SU-DHL-6 (cell line): Measurements from ENCODE around the gene GABRA4.

Experiments
- EZH2phosphoT487 ChIP-seq: fragments of 200-600 bp; sonication (generic), shearing (Covaris generic); conservative IDR thresholded peaks from 2 replicates; pipeline ENCODE4 v1.6.1; 2018; ENCODE audit warnings: mild to moderate bottlenecking, antibody characterized with exemption, low read length, moderate library complexity, mixed read lengths
- TF ChIP-seq, protein P1 (sequence below): fragments of 200-600 bp; sonication (generic); IDR thresholded peaks from one replicate; pipeline ENCODE4 v1.5.1; 2017; ENCODE audit warnings: antibody characterized with exemption, mild to moderate bottlenecking, low read length, moderate library complexity; ENCODE audit not compliant: insufficient read depth, poor library complexity, severe bottlenecking

DNA sequence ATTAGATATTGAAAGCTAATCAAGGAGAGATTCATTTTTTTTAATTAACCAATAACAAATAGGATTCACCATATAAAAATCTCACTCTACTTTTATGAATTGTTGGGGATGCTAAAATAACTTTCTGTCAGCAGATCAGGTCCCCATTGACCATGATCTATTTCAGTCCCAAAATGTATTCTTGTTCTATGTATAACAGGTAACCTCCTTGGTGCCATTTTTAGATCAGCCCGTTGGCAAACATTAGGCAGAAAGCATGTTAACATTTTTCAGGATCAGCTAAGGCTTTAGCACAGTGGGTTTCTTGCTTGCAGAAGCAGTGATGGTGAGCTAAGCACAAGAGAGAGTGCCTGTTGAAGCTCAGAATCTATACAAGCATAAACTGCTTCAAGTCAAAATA, 43.6 kb downstream of the GABRA4 start:
- TF ChIP-seq, protein P1, sequence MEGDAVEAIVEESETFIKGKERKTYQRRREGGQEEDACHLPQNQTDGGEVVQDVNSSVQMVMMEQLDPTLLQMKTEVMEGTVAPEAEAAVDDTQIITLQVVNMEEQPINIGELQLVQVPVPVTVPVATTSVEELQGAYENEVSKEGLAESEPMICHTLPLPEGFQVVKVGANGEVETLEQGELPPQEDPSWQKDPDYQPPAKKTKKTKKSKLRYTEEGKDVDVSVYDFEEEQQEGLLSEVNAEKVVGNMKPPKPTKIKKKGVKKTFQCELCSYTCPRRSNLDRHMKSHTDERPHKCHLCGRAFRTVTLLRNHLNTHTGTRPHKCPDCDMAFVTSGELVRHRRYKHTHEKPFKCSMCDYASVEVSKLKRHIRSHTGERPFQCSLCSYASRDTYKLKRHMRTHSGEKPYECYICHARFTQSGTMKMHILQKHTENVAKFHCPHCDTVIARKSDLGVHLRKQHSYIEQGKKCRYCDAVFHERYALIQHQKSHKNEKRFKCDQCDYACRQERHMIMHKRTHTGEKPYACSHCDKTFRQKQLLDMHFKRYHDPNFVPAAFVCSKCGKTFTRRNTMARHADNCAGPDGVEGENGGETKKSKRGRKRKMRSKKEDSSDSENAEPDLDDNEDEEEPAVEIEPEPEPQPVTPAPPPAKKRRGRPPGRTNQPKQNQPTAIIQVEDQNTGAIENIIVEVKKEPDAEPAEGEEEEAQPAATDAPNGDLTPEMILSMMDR, result no peak
- TF ChIP-seq EZH2phosphoT487, result no peak
